ENCODE data around the gene ORC3. TPM values are rescaled to one million over a fixed set of nuclear protein-coding genes. Genes with fewer than 3 reads are reported as not detected.
"Not testable (repeated sequence)": the region's sequence is repeated elsewhere in the genome, so short reads cannot be mapped to it uniquely, and the experiment has no call there.

ORC3 gene
- total RNA-seq, 1 donor from 2014 or later, result 27.7 TPM

DNA sequence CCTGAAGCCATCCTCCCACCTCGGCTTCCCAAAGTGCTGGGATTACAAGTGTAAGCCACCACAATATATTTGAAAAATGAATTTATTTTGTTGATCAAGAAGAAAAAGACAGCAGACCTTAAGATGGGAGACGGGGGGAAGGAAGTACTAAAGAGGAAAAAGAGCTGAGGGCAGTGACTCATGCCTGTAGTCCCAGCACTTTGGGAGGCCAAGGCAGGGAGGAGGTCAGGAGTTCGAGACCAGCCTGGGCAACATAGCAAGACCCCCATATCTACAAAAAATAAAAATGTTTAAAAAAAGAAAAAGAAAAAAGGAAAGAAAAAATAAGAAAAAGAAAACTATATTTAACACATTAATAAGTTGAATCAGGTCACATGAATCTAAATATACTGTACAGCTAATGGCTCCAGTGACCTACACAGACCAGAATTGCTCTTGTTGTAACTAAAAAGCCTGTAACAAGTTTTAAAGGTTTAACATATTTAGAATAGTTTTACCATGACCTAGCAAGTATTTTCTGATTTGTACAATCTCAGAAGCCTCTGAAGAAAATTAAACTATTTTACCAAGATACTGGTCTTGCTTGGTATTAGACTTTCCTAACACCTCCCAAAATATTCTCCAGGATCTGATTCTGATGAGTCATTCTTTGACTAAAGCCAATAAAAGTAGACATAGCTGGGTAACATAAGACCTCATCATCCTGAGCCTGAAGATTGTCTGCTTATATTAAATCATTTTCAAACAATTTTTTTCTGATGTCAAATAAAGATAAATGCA is 116.4 kb downstream of the ORC3 start:
- CTCF ChIA-PET, result interaction anchor here (1.7 kb wide), 1 partner anchor 8 kb away, joined by 3 read pairs; no protein-coding TSS in a partner anchor
- no peak for ATAC-seq (ENCODE audit: low read depth)

DNA sequence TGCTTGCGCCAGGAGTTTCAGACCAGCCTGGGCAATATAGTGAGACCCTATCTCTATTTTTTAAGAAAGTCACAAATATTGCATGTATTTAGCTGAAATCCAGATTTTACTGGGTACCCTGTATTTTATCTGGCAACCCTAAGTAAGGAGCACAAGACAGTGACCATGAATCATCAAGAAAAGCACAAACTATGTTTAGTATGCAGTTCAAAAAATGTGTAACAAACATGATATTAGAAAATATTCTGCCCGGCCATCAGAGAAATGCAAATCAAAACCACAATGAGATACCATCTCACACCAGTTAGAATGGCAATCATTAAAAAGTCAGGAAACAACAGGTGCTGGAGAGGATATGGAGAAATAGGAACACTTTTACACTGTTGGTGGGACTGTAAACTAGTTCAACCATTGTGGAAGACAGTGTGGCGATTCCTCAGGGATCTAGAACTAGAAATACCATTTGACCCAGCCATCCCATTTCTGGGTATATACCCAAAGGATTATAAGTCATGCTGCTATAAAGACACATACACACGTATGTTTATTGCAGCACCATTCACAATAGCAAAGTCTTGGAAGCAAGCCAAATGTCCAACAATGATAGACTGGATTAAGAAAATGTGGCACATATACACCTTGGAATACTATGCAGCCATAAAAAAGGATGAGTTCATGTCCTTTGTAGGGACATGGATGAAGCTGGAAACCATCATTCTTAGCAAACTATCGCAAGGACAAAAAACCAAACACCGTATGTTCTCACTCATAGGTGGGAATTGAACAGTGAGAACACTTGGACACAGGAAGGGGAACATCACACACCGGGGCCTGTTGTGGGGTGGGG is 118.9 kb downstream of the ORC3 start:
- DNase-seq; POLR2A ChIA-PET; H3K4me3 Mint-ChIP-seq; H3K9me3 Mint-ChIP-seq; CTCF ChIA-PET; intact Hi-C loops (cut with micrococcal nuclease); H3K27me3 Mint-ChIP-seq; H3K27ac Mint-ChIP-seq; H3K36me3 Mint-ChIP-seq (ENCODE audit: low read depth); ATAC-seq (ENCODE audit: low read depth): not testable (repeated sequence)
- peaks cover 10% of the 10 kb centered on the region for H3K4me1 Mint-ChIP-seq

More for the DNA sequence above, 116.4 kb downstream of the ORC3 start:
- peaks cover 8% of the 10 kb centered on the region for H3K36me3 Mint-ChIP-seq (ENCODE audit: low read depth)
- intact Hi-C loops (cut with micrococcal nuclease), result no loop called here
- H3K27ac Mint-ChIP-seq, result no peak overlapping the region
- DNase-seq, result no peak
- no peak overlapping the region for H3K4me3 Mint-ChIP-seq
- no peaks in the 10 kb centered on the region for H3K27me3 Mint-ChIP-seq
- TF ChIP-seq, protein P1, sequence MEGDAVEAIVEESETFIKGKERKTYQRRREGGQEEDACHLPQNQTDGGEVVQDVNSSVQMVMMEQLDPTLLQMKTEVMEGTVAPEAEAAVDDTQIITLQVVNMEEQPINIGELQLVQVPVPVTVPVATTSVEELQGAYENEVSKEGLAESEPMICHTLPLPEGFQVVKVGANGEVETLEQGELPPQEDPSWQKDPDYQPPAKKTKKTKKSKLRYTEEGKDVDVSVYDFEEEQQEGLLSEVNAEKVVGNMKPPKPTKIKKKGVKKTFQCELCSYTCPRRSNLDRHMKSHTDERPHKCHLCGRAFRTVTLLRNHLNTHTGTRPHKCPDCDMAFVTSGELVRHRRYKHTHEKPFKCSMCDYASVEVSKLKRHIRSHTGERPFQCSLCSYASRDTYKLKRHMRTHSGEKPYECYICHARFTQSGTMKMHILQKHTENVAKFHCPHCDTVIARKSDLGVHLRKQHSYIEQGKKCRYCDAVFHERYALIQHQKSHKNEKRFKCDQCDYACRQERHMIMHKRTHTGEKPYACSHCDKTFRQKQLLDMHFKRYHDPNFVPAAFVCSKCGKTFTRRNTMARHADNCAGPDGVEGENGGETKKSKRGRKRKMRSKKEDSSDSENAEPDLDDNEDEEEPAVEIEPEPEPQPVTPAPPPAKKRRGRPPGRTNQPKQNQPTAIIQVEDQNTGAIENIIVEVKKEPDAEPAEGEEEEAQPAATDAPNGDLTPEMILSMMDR (IDR thresholded peaks at IDR 0.05), result no peak
- POLR2A ChIA-PET, result interaction anchor here (0.7 to 1.0 kb wide), 2 partner anchors 17 kb away, joined by 3 read pairs; no protein-coding TSS in a partner anchor
- no peaks in the 10 kb centered on the region for H3K9me3 Mint-ChIP-seq
- H3K4me1 Mint-ChIP-seq, result peaks cover 22% of the 10 kb centered on the region

DNA sequence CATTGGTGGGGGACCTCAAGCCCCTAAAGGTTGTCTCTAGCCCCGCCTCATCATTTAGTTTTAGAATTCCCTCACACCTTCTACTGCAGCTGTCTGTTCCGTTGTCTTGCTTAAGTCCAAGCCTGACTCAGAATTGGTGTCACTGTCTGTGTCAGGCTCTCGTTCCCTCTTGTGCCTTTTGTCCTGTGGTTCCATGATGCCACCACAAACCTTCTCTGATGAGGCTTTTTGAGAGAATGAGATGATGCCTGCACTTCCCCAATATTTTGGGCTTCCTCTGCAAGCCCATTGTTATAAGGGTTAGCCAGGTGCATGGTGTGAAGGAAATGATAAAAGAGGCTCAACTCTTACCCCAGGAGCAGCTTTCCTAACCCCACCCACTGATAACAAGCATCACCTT is 120.2 kb downstream of the ORC3 start:
- CTCF ChIA-PET, result no interaction called here
- TF ChIP-seq, protein P1 (IDR thresholded peaks at IDR 0.05), result no peak
- no peaks in the 10 kb centered on the region for H3K36me3 Mint-ChIP-seq (ENCODE audit: low read depth)
- H3K27me3 Mint-ChIP-seq, result no peaks in the 10 kb centered on the region
- POLR2A ChIA-PET, result interaction anchor here (0.7 kb wide), 1 partner anchor 9 kb away, joined by 4 read pairs; no protein-coding TSS in a partner anchor
- no peaks in the 10 kb centered on the region for H3K9me3 Mint-ChIP-seq
- H3K4me3 Mint-ChIP-seq, result no peak overlapping the region
- intact Hi-C loops (cut with micrococcal nuclease), result no loop called here
- no peak for DNase-seq
- peaks cover 12% of the 10 kb centered on the region for H3K4me1 Mint-ChIP-seq
- ATAC-seq (ENCODE audit: low read depth), result no peak
- no peak overlapping the region for H3K27ac Mint-ChIP-seq

DNA sequence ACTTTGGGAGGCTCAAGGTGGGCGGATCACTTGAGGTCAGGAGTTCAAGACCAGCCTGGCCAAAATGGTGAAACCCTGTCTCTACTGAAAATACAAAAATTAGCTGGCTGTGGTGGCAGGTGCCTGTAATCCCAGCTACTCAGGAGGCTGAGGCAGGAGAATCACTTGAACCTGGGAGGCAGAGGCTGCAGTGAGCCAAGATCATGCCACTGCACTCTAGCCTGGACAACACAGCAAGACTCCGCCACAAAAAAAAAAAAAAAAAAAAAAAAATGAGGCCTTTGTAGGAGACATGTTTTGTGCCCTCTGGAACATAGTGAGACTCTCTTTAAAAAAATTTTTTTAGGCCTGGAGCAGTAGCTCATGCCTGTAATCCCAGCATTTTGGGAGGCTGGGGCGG is 122.8 kb downstream of the ORC3 start:
- H3K9me3 Mint-ChIP-seq; CTCF ChIA-PET; intact Hi-C loops (cut with micrococcal nuclease); DNase-seq; H3K36me3 Mint-ChIP-seq (ENCODE audit: low read depth); H3K4me1 Mint-ChIP-seq; H3K4me3 Mint-ChIP-seq; H3K27me3 Mint-ChIP-seq; ATAC-seq (ENCODE audit: low read depth); H3K27ac Mint-ChIP-seq: not testable (repeated sequence)
- POLR2A ChIA-PET, result interaction anchor here (0.8 kb wide), 1 partner anchor 10 kb away, joined by 3 read pairs; the partner anchor contains the start of gene AKIRIN2

DNA sequence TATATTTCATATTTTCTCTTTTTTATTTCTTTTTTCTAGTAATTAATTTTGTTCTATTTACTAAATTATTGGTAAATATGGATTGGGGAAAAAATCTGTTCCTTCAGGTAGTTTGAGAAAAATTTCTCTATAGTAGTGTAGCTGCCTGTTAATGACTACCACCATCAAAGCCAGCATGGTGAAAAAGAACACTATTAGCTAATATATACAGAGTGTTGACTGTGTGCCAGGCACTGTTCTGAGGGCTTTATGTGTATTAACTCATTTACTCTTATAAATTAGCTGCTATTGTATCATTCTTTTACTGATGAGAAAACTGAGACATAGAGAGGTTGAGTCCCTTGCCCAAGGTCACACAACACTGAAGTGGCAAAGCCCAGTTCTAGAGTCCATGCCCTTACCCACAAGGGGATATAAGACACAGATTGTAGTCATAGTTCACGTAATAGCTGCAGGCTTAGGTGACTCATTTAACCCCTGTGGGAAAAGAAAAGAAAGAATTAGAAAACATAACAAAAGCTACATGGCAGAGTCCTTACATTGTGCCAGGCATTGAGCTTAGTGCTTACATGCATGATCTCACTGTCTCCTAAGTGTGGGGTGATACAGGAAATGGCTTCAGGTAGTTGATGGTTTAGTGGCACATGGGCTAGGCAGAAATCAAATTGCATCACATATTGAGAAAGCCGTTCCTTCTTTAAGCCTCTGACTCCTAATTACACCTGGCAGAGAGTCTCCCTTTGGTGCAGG is 124.3 kb downstream of the ORC3 start:
- CTCF ChIA-PET, result interaction anchor here (0.9 kb wide), 1 partner anchor 9 kb away, joined by 3 read pairs; no protein-coding TSS in a partner anchor
- Mint-ChIP-seq H3K36me3 (ENCODE audit: low read depth) (no peaks in the 10 kb centered on the region), H3K4me3 (no peak overlapping the region), H3K27ac (peak overlapping the region; percentile 66), H3K9me3 (no peaks in the 10 kb centered on the region), H3K27me3 (no peaks in the 10 kb centered on the region), H3K4me1 (peaks cover 6% of the 10 kb centered on the region)
- POLR2A ChIA-PET, result interaction anchor here (0.6 to 1.9 kb wide), 5 partner anchors 9 to 43 kb away, joined by 4 to 8 read pairs (median 5); partner anchors contain the start of gene AKIRIN2
- TF ChIP-seq, protein P1 (IDR thresholded peaks at IDR 0.05), result no peak
- ATAC-seq (ENCODE audit: low read depth), result peak; percentile 83
- DNase-seq, result no peak
- intact Hi-C loops (cut with micrococcal nuclease), result no loop called here

Other genes with a start within 250 kb of the ORC3 start
- gene C6orf163, start 245.3 kb upstream of the ORC3 start, total RNA-seq, result 5.7 and 6.8 TPM in 2 replicates
- 0.09 TPM in 1 of 2 replicates, not detected in the other for gene CFAP206, start 182.2 kb upstream of the ORC3 start, total RNA-seq
- 7.5 and 8.7 TPM in 2 replicates for gene SLC35A1, start 117.2 kb upstream of the ORC3 start, total RNA-seq
- gene RARS2, start 148 bp upstream of the ORC3 start, total RNA-seq, result 24.8 and 27.0 TPM in 2 replicates
- 61.9 and 76.4 TPM in 2 replicates for gene AKIRIN2, start 112.1 kb downstream of the ORC3 start, total RNA-seq